CD14-positive monocyte (primary cell): ENCODE measurements around the gene APCS. TPM values are rescaled to one million over a fixed set of nuclear protein-coding genes. Genes with fewer than 3 reads are reported as not detected.

Experiments used
- DNase-seq, 3 donors: peaks; one replicate each; pipeline ENCODE4 v3.0.0-alpha.2; 2011 to 2022
- H2AFZ ChIP-seq: 2 replicates; pipeline ENCODE4 v1.6.0; 2012; ENCODE audit warnings: mild to moderate bottlenecking, low read depth, low read length, inconsistent platforms; ENCODE audit not compliant: insufficient read depth, poor library complexity, severe bottlenecking
- H3K27ac ChIP-seq, 2 donors: 1 replicate in 1 of 2; 2 replicates in 1 of 2; pipeline ENCODE4 v1.5.1; 2012 to 2013; ENCODE audit warnings: low read length in 2 of 2, control low read depth in 1 of 2, inconsistent platforms in 1 of 2, low read depth in 1 of 2, mild to moderate bottlenecking in 1 of 2
- H3K27me3 ChIP-seq, 2 donors: one replicate each; pipeline versions ENCODE4 v1.6.0 to v1.6.1; 2011 to 2013; ENCODE audit warnings: low read length in 2 of 2; ENCODE audit not compliant: control insufficient read depth in 2 of 2, insufficient read depth in 2 of 2
- H3K36me3 ChIP-seq, 2 donors: replicated peaks in 1 of 2; 1 replicate in 1 of 2; 2 replicates in 1 of 2; pipeline versions ENCODE4 v1.5.1 to v1.6.1; 2012 to 2013; ENCODE audit warnings: low read length in 2 of 2, control low read depth in 1 of 2, inconsistent platforms in 1 of 2, mild to moderate bottlenecking in 1 of 2; ENCODE audit not compliant: insufficient read depth in 2 of 2, control insufficient read depth in 1 of 2
- H3K4me1 ChIP-seq, 2 donors: 1 replicate in 1 of 2; 2 replicates in 1 of 2; pipeline versions ENCODE4 v1.5.1 to v1.6.1; 2012 to 2013; ENCODE audit warnings: low read length in 2 of 2, control low read depth in 1 of 2, inconsistent platforms in 1 of 2, mild to moderate bottlenecking in 1 of 2, moderate library complexity in 1 of 2; ENCODE audit not compliant: insufficient read depth in 2 of 2, control insufficient read depth in 1 of 2
- H3K4me2 ChIP-seq: replicated peaks from 2 replicates; pipeline ENCODE3; 2012; ENCODE audit warnings: low read length, moderate library complexity, mild to moderate bottlenecking; ENCODE audit not compliant: poor library complexity, severe bottlenecking; ENCODE audit errors: extremely low read depth
- H3K4me3 ChIP-seq, 3 experiments: fragments of 200-600 bp in 1 of 3; sonication (generic) in 1 of 3; replicated peaks in 1 of 3; 1 replicate in 2 of 3; 2 replicates in 1 of 3; pipeline ENCODE4 v1.5.1; 2011 to 2013; ENCODE audit warnings: low read length in 3 of 3, mild to moderate bottlenecking in 3 of 3, control low read depth in 2 of 3, low read depth in 2 of 3, inconsistent platforms in 1 of 3, moderate library complexity in 1 of 3
- H3K79me2 ChIP-seq: 2 replicates; pipeline ENCODE4 v1.6.0; 2012; ENCODE audit warnings: mild to moderate bottlenecking, control low read depth, inconsistent platforms, low read length, moderate library complexity; ENCODE audit not compliant: insufficient read depth
- H3K9ac ChIP-seq: 2 replicates; pipeline ENCODE4 v1.6.0; 2017; ENCODE audit warnings: low read length, mild to moderate bottlenecking; ENCODE audit not compliant: insufficient read depth, poor library complexity, severe bottlenecking
- H3K9me3 ChIP-seq, 2 donors: replicated peaks in 1 of 2; 1 replicate in 1 of 2; 2 replicates in 1 of 2; pipeline versions ENCODE4 v1.5.1 to v1.6.1; 2012 to 2013; ENCODE audit warnings: low read length in 2 of 2, control low read depth in 1 of 2; ENCODE audit not compliant: control insufficient read depth in 1 of 2, insufficient read depth in 1 of 2
- H4K20me1 ChIP-seq: 2 replicates; pipeline ENCODE4 v1.6.0; 2012; ENCODE audit warnings: mild to moderate bottlenecking, low read length, control low read depth, moderate library complexity; ENCODE audit not compliant: insufficient read depth
- H3K27ac Mint-ChIP-seq, 7 donors: one replicate each; pipeline ENCODE4 v1.8.0; 2020; ENCODE audit warnings: mild to moderate bottlenecking in 7 of 7, mixed read lengths in 7 of 7, moderate library complexity in 6 of 7, inconsistent platforms in 2 of 7
- H3K27me3 Mint-ChIP-seq, 3 donors: one replicate each; pipeline ENCODE4 v1.8.0; 2021 to 2022; ENCODE audit warnings: low read depth in 3 of 3, mild to moderate bottlenecking in 3 of 3, mixed read lengths in 3 of 3, moderate library complexity in 3 of 3, inconsistent platforms in 1 of 3
- H3K36me3 Mint-ChIP-seq, 2 donors: one replicate each; pipeline ENCODE4 v1.8.0; 2020; ENCODE audit warnings: mixed read lengths in 2 of 2, inconsistent platforms in 1 of 2, mild to moderate bottlenecking in 1 of 2
- H3K4me1 Mint-ChIP-seq: one replicate; pipeline ENCODE4 v1.8.0; 2020; ENCODE audit warnings: mild to moderate bottlenecking, mixed read lengths
- H3K4me3 Mint-ChIP-seq, 2 donors: one replicate each; pipeline ENCODE4 v1.8.0; 2020; ENCODE audit warnings: mild to moderate bottlenecking in 2 of 2, mixed read lengths in 2 of 2, moderate library complexity in 1 of 2
- H3K9me3 Mint-ChIP-seq, 7 donors: one replicate each; pipeline ENCODE4 v1.8.0; 2020 to 2022; ENCODE audit warnings: mixed read lengths in 7 of 7, mild to moderate bottlenecking in 6 of 7, moderate library complexity in 6 of 7, inconsistent platforms in 2 of 7
- CTCF ChIP-seq: fragments of 200-600 bp; IDR thresholded peaks from one replicate; pipeline ENCODE4 v1.8.0; 2022; ENCODE audit warnings: antibody characterized with exemption, mild to moderate bottlenecking
- intact Hi-C, 2 donors: fragments of 100-400 bp; cut with micrococcal nuclease; formaldehyde crosslinking; loops; one replicate each; pipeline versions ENCODE4 v1.15.0 to v1.15.1; 2023
- polyA plus RNA-seq, 3 donors: library from polyadenylated mRNA; depleted of rRNA in 1 of 3; unstranded in 2 of 3; stranded (reverse) in 1 of 3; fragments of 300-500 nt in 2 of 3; fragments of >200 nt in 1 of 3; fragmentation: Illumina TruSeq in 2 of 3; gene quantifications; 1 replicate in 2 of 3; 2 replicates in 1 of 3; pipeline ENCODE4 v1.2.3, GENCODE V29; 2012 to 2021

The APCS gene
- polyA plus RNA-seq, 3 donors, result not detected

GRCh38 chr1:159632922-159633321 lies 45.3 kb downstream of the APCS start:
- peaks cover 0 to 2% (median 0%) of the 10 kb centered on the region in 3 donors for H3K27me3 Mint-ChIP-seq
- H3K36me3 Mint-ChIP-seq, result peaks cover 0 to 5% of the 10 kb centered on the region in 2 donors
- peaks cover 6 to 15% (median 11%) of the 10 kb centered on the region in 7 donors for H3K9me3 Mint-ChIP-seq
- Histone ChIP-seq H3K9ac (no peak overlapping the region), H2AFZ (no peak overlapping the region), H3K4me3 (no peak overlapping the region), H3K79me2 (no peaks in the 10 kb centered on the region), H3K27me3 (no peaks in the 10 kb centered on the region), H3K4me2 (no peak overlapping the region), H3K9me3 (peaks cover 4 to 11% of the 10 kb centered on the region in 2 donors), H3K36me3 (no peaks in the 10 kb centered on the region), H4K20me1 (no peaks in the 10 kb centered on the region), H3K4me1 (no peaks in the 10 kb centered on the region), H3K27ac (no peak overlapping the region)
- H3K27ac Mint-ChIP-seq, result no peak overlapping the region
- no peak overlapping the region for H3K4me3 Mint-ChIP-seq
- H3K4me1 Mint-ChIP-seq, result no peaks in the 10 kb centered on the region
- intact Hi-C loops, result no loop called here
- no peak for TF ChIP-seq CTCF
- DNase-seq, result no peak

Other genes with a start within 250 kb of the APCS start
- gene OR10J4, start 155.6 kb upstream of the APCS start, polyA plus RNA-seq, result not detected
- gene OR10J1, start 148.1 kb upstream of the APCS start, polyA plus RNA-seq, result not detected
- gene OR10J5, start 51.8 kb upstream of the APCS start, polyA plus RNA-seq, result not detected
- gene CRP, start 126.8 kb downstream of the APCS start, polyA plus RNA-seq, result not detected
- 100 to 1,000 TPM in 1 of 3 donors, 10 to 100 TPM in 2; 37.3 to 136 (median 97.8) TPM for gene DUSP23, start 193.1 kb downstream of the APCS start, polyA plus RNA-seq
- under 1 TPM; 0.15 to 0.36 (median 0.17) TPM for gene FCRL6, start 214.5 kb downstream of the APCS start, polyA plus RNA-seq
- gene SLAMF8, start 239.0 kb downstream of the APCS start, polyA plus RNA-seq, result 1 to 10 TPM; 2.6 to 5.7 (median 5.7) TPM